Measurements from ENCODE around the gene VWC2.
A peak's percentile ranks its signal among the peaks of the same experiment; 100 is the strongest.

The VWC2 gene

GRCh38 chr7:49787980-49788379 is 14.5 kb downstream of the VWC2 start:
- H3K36me3 ChIP-seq: no peaks in the 10 kb centered on the region
- H3K9me3 ChIP-seq: no peaks in the 10 kb centered on the region
- H3K27me3 ChIP-seq: no peaks in the 10 kb centered on the region
- no peaks in the 10 kb centered on the region for H3K4me1 ChIP-seq
- no peak overlapping the region for H3K4me3 ChIP-seq (ENCODE audit: low read depth, low read length)
- no peak for TF ChIP-seq CTCF (IDR thresholded peaks at IDR 0.05; ENCODE audit: low read depth, low read length)
- no peak for DNase-seq

- Histone ChIP-seq H3K4me3 (ENCODE audit: low read depth, low read length) (no peak overlapping the region), H3K36me3 (no peaks in the 10 kb centered on the region), H3K9me3 (no peaks in the 10 kb centered on the region), H3K4me1 (no peaks in the 10 kb centered on the region), H3K27me3 (no peaks in the 10 kb centered on the region)
- no peak for DNase-seq
- TF ChIP-seq CTCF (IDR thresholded peaks at IDR 0.05; ENCODE audit: low read depth, low read length): no peak
Measured at GRCh38 chr7:49788455-49789059, 15.1 kb downstream of the VWC2 start.

- no peak for DNase-seq
- H3K9me3 ChIP-seq: no peaks in the 10 kb centered on the region
- no peaks in the 10 kb centered on the region for H3K4me1 ChIP-seq
- H3K4me3 ChIP-seq (ENCODE audit: low read depth, low read length): no peak overlapping the region
- no peaks in the 10 kb centered on the region for H3K36me3 ChIP-seq
- H3K27me3 ChIP-seq: no peaks in the 10 kb centered on the region
- TF ChIP-seq CTCF (IDR thresholded peaks at IDR 0.05; ENCODE audit: low read depth, low read length): no peak
Measured at GRCh38 chr7:49789736-49790135, 16.3 kb downstream of the VWC2 start.

GRCh38 chr7:49790209-49790608 is 16.8 kb downstream of the VWC2 start:
- DNase-seq: no peak
- Histone ChIP-seq H3K9me3 (no peaks in the 10 kb centered on the region), H3K4me1 (no peaks in the 10 kb centered on the region), H3K4me3 (ENCODE audit: low read depth, low read length) (no peak overlapping the region), H3K36me3 (no peaks in the 10 kb centered on the region), H3K27me3 (no peaks in the 10 kb centered on the region)
- no peak for TF ChIP-seq CTCF (IDR thresholded peaks at IDR 0.05; ENCODE audit: low read depth, low read length)

GRCh38 chr7:49791088-49791741 is 17.8 kb downstream of the VWC2 start:
- Histone ChIP-seq H3K36me3 (no peaks in the 10 kb centered on the region), H3K4me3 (ENCODE audit: low read depth, low read length) (no peak overlapping the region), H3K9me3 (no peaks in the 10 kb centered on the region), H3K27me3 (no peaks in the 10 kb centered on the region), H3K4me1 (no peaks in the 10 kb centered on the region)
- DNase-seq: peak; percentile 22
- peak; percentile 53 for TF ChIP-seq CTCF (IDR thresholded peaks at IDR 0.05; ENCODE audit: low read depth, low read length)

- Histone ChIP-seq H3K27me3 (no peaks in the 10 kb centered on the region), H3K9me3 (no peaks in the 10 kb centered on the region), H3K4me1 (no peaks in the 10 kb centered on the region), H3K36me3 (no peaks in the 10 kb centered on the region), H3K4me3 (ENCODE audit: low read depth, low read length) (no peak overlapping the region)
- no peak for TF ChIP-seq CTCF (IDR thresholded peaks at IDR 0.05; ENCODE audit: low read depth, low read length)
- no peak for DNase-seq
Measured at GRCh38 chr7:49797987-49798660, 24.7 kb downstream of the VWC2 start.

Measured in BE2C (cell line).